Effector memory CD4-positive, alpha-beta T cell (primary cell): ENCODE measurements around the gene EPHB1.
"Not testable (repeated sequence)": the region's sequence is repeated elsewhere in the genome, so short reads cannot be mapped to it uniquely, and the experiment has no call there.

Source experiments
- DNase-seq, 3 donors: peaks; one replicate each; pipeline ENCODE4 v3.0.0-alpha.2; 2020
- H3K27ac ChIP-seq: 2 replicates; pipeline ENCODE4 v1.7.0; 2013; ENCODE audit warnings: mild to moderate bottlenecking, low read length, moderate library complexity; ENCODE audit not compliant: insufficient read depth, poor library complexity, severe bottlenecking
- H3K27me3 ChIP-seq: replicated peaks from 2 replicates; pipeline ENCODE4 v1.7.0; 2013; ENCODE audit warnings: mild to moderate bottlenecking, low read length; ENCODE audit not compliant: insufficient read depth, control insufficient read depth, poor library complexity, severe bottlenecking
- H3K36me3 ChIP-seq: 2 replicates; pipeline ENCODE4 v1.7.0; 2013; ENCODE audit warnings: mild to moderate bottlenecking, low read length, moderate library complexity; ENCODE audit not compliant: control insufficient read depth, insufficient read depth
- H3K4me1 ChIP-seq: 2 replicates; pipeline ENCODE4 v1.7.0; 2013; ENCODE audit warnings: low read length, mild to moderate bottlenecking; ENCODE audit not compliant: control insufficient read depth, insufficient read depth, poor library complexity, severe bottlenecking
- H3K4me3 ChIP-seq: 2 replicates; pipeline ENCODE4 v1.7.0; 2013; ENCODE audit warnings: low read length, low read depth, mild to moderate bottlenecking; ENCODE audit not compliant: insufficient read depth, poor library complexity, severe bottlenecking
- H3K9me3 ChIP-seq: 2 replicates; pipeline ENCODE4 v1.7.0; 2013; ENCODE audit warnings: mild to moderate bottlenecking, low read length, moderate library complexity; ENCODE audit not compliant: control insufficient read depth

Gene EPHB1

GRCh38 chr3:135014566-135014965 is 219.5 kb downstream of the EPHB1 start:
- H3K9me3 ChIP-seq: no peaks in the 10 kb centered on the region
- H3K27me3 ChIP-seq: no peaks in the 10 kb centered on the region
- no peak overlapping the region for H3K27ac ChIP-seq
- H3K36me3 ChIP-seq: no peaks in the 10 kb centered on the region
- DNase-seq: no peak
- H3K4me3 ChIP-seq: no peak overlapping the region
- H3K4me1 ChIP-seq: no peaks in the 10 kb centered on the region

- no peaks in the 10 kb centered on the region for H3K27me3 ChIP-seq
- H3K36me3 ChIP-seq: no peaks in the 10 kb centered on the region
- no peak overlapping the region for H3K4me3 ChIP-seq
- H3K9me3 ChIP-seq: no peaks in the 10 kb centered on the region
- H3K4me1 ChIP-seq: no peaks in the 10 kb centered on the region
- DNase-seq: no peak
- H3K27ac ChIP-seq: no peak overlapping the region
Observed at GRCh38 chr3:135017003-135017893, 222.2 kb downstream of the EPHB1 start.

- no peaks in the 10 kb centered on the region for H3K4me1 ChIP-seq
- H3K9me3 ChIP-seq: no peaks in the 10 kb centered on the region
- H3K27ac ChIP-seq: no peak overlapping the region
- no peaks in the 10 kb centered on the region for H3K27me3 ChIP-seq
- no peaks in the 10 kb centered on the region for H3K36me3 ChIP-seq
- DNase-seq: no peak
- no peak overlapping the region for H3K4me3 ChIP-seq
Observed at GRCh38 chr3:135018149-135018923, 223.3 kb downstream of the EPHB1 start.

- H3K27me3 ChIP-seq: no peaks in the 10 kb centered on the region
- DNase-seq: no peak
- H3K4me3 ChIP-seq: no peak overlapping the region
- no peak overlapping the region for H3K27ac ChIP-seq
- H3K9me3 ChIP-seq: no peaks in the 10 kb centered on the region
- H3K36me3 ChIP-seq: no peaks in the 10 kb centered on the region
- H3K4me1 ChIP-seq: no peaks in the 10 kb centered on the region
Observed at GRCh38 chr3:135020181-135020580, 225.1 kb downstream of the EPHB1 start.

- no peaks in the 10 kb centered on the region for H3K4me1 ChIP-seq
- H3K27ac ChIP-seq: no peak overlapping the region
- no peak overlapping the region for H3K4me3 ChIP-seq
- H3K36me3 ChIP-seq: no peaks in the 10 kb centered on the region
- no peak for DNase-seq
- H3K9me3 ChIP-seq: no peaks in the 10 kb centered on the region
- H3K27me3 ChIP-seq: no peaks in the 10 kb centered on the region
Observed at GRCh38 chr3:135023996-135024658, 229.1 kb downstream of the EPHB1 start.

GRCh38 chr3:135030768-135031615 is 235.9 kb downstream of the EPHB1 start:
- not testable (repeated sequence) for H3K9me3 ChIP-seq, H3K4me3 ChIP-seq, DNase-seq, H3K27ac ChIP-seq, H3K27me3 ChIP-seq, H3K4me1 ChIP-seq, H3K36me3 ChIP-seq

GRCh38 chr3:135033737-135034136 is 238.7 kb downstream of the EPHB1 start:
- H3K9me3 ChIP-seq: no peaks in the 10 kb centered on the region
- no peaks in the 10 kb centered on the region for H3K36me3 ChIP-seq
- DNase-seq: no peak
- no peak overlapping the region for H3K27ac ChIP-seq
- no peaks in the 10 kb centered on the region for H3K4me1 ChIP-seq
- H3K4me3 ChIP-seq: no peak overlapping the region
- H3K27me3 ChIP-seq: no peaks in the 10 kb centered on the region

- Histone ChIP-seq H3K27ac (no peak overlapping the region), H3K27me3 (no peaks in the 10 kb centered on the region), H3K9me3 (no peaks in the 10 kb centered on the region), H3K4me3 (no peak overlapping the region), H3K36me3 (no peaks in the 10 kb centered on the region), H3K4me1 (no peaks in the 10 kb centered on the region)
- no peak for DNase-seq
Observed at GRCh38 chr3:135034291-135034768, 239.3 kb downstream of the EPHB1 start.

GRCh38 chr3:135034891-135035440 is 239.9 kb downstream of the EPHB1 start:
- Histone ChIP-seq H3K4me1 (no peaks in the 10 kb centered on the region), H3K4me3 (no peak overlapping the region), H3K9me3 (no peaks in the 10 kb centered on the region), H3K27me3 (no peaks in the 10 kb centered on the region), H3K36me3 (no peaks in the 10 kb centered on the region), H3K27ac (no peak overlapping the region)
- no peak for DNase-seq
